Measurements from ENCODE around the gene NOL4L.

NOL4L gene

GRCh38 chr20:32440758-32441078 is 144.4 kb downstream of the NOL4L start:
- H3K9ac ChIP-seq (ENCODE audit: low read length), result no peak overlapping the region
- H3K4me3 ChIP-seq (ENCODE audit: low read depth in 1 of 2, low read length in 2 of 2), result no peak overlapping the region
- H3K27ac ChIP-seq (ENCODE audit: low read depth, low read length), result no peak overlapping the region
- H3K9me3 ChIP-seq (ENCODE audit: low read length), result no peaks in the 10 kb centered on the region
- H3K27me3 ChIP-seq (ENCODE audit: control insufficient read depth in 1 of 2, insufficient read depth in 2 of 2, low read length in 2 of 2), result no peaks in the 10 kb centered on the region
- H3K36me3 ChIP-seq (ENCODE audit: insufficient read depth, low read length), result peaks cover 70% of the 10 kb centered on the region
- peaks cover 2% of the 10 kb centered on the region for H3K4me1 ChIP-seq (ENCODE audit: insufficient read depth, low read length)

GRCh38 chr20:32440069-32440757 is 144.9 kb downstream of the NOL4L start:
- H3K4me3 ChIP-seq (ENCODE audit: low read depth in 1 of 2, low read length in 2 of 2), result no peak overlapping the region
- no peaks in the 10 kb centered on the region for H3K9me3 ChIP-seq (ENCODE audit: low read length)
- H3K36me3 ChIP-seq (ENCODE audit: insufficient read depth, low read length), result peaks cover 70% of the 10 kb centered on the region
- no peak overlapping the region for H3K27ac ChIP-seq (ENCODE audit: low read depth, low read length)
- H3K9ac ChIP-seq (ENCODE audit: low read length), result no peak overlapping the region
- no peaks in the 10 kb centered on the region for H3K27me3 ChIP-seq (ENCODE audit: control insufficient read depth in 1 of 2, insufficient read depth in 2 of 2, low read length in 2 of 2)
- H3K4me1 ChIP-seq (ENCODE audit: insufficient read depth, low read length), result no peaks in the 10 kb centered on the region

- H3K36me3 ChIP-seq (ENCODE audit: insufficient read depth, low read length), result peaks cover 70% of the 10 kb centered on the region
- no peaks in the 10 kb centered on the region for H3K9me3 ChIP-seq (ENCODE audit: low read length)
- no peaks in the 10 kb centered on the region for H3K27me3 ChIP-seq (ENCODE audit: control insufficient read depth in 1 of 2, insufficient read depth in 2 of 2, low read length in 2 of 2)
- H3K4me1 ChIP-seq (ENCODE audit: insufficient read depth, low read length), result no peaks in the 10 kb centered on the region
- H3K4me3 ChIP-seq (ENCODE audit: low read depth in 1 of 2, low read length in 2 of 2), result no peak overlapping the region
- H3K9ac ChIP-seq (ENCODE audit: low read length), result no peak overlapping the region
- H3K27ac ChIP-seq (ENCODE audit: low read depth, low read length), result no peak overlapping the region
Measured at GRCh38 chr20:32439132-32439829, 145.9 kb downstream of the NOL4L start.

- Histone ChIP-seq H3K9me3 (ENCODE audit: low read length) (no peaks in the 10 kb centered on the region), H3K4me3 (ENCODE audit: low read depth in 1 of 2, low read length in 2 of 2) (no peak overlapping the region), H3K36me3 (ENCODE audit: insufficient read depth, low read length) (peaks cover 71% of the 10 kb centered on the region), H3K4me1 (ENCODE audit: insufficient read depth, low read length) (no peaks in the 10 kb centered on the region), H3K27me3 (ENCODE audit: control insufficient read depth in 1 of 2, insufficient read depth in 2 of 2, low read length in 2 of 2) (no peaks in the 10 kb centered on the region), H3K9ac (ENCODE audit: low read length) (no peak overlapping the region), H3K27ac (ENCODE audit: low read depth, low read length) (no peak overlapping the region)
Measured at GRCh38 chr20:32438331-32438858, 146.7 kb downstream of the NOL4L start.

- Histone ChIP-seq H3K27ac (ENCODE audit: low read depth, low read length) (no peak overlapping the region), H3K9me3 (ENCODE audit: low read length) (no peaks in the 10 kb centered on the region), H3K4me3 (ENCODE audit: low read depth in 1 of 2, low read length in 2 of 2) (no peak overlapping the region), H3K36me3 (ENCODE audit: insufficient read depth, low read length) (peaks cover 80% of the 10 kb centered on the region), H3K4me1 (ENCODE audit: insufficient read depth, low read length) (no peaks in the 10 kb centered on the region), H3K9ac (ENCODE audit: low read length) (no peak overlapping the region), H3K27me3 (ENCODE audit: control insufficient read depth in 1 of 2, insufficient read depth in 2 of 2, low read length in 2 of 2) (no peaks in the 10 kb centered on the region)
Measured at GRCh38 chr20:32437391-32438074, 147.6 kb downstream of the NOL4L start.

GRCh38 chr20:32436968-32437367 is 148.2 kb downstream of the NOL4L start:
- H3K27me3 ChIP-seq (ENCODE audit: control insufficient read depth in 1 of 2, insufficient read depth in 2 of 2, low read length in 2 of 2), result no peaks in the 10 kb centered on the region
- H3K27ac ChIP-seq (ENCODE audit: low read depth, low read length), result no peak overlapping the region
- no peak overlapping the region for H3K4me3 ChIP-seq (ENCODE audit: low read depth in 1 of 2, low read length in 2 of 2)
- no peaks in the 10 kb centered on the region for H3K9me3 ChIP-seq (ENCODE audit: low read length)
- peaks cover 86% of the 10 kb centered on the region for H3K36me3 ChIP-seq (ENCODE audit: insufficient read depth, low read length)
- H3K9ac ChIP-seq (ENCODE audit: low read length), result no peak overlapping the region
- H3K4me1 ChIP-seq (ENCODE audit: insufficient read depth, low read length), result no peaks in the 10 kb centered on the region

- no peaks in the 10 kb centered on the region for H3K9me3 ChIP-seq (ENCODE audit: low read length)
- no peak overlapping the region for H3K4me3 ChIP-seq (ENCODE audit: low read depth in 1 of 2, low read length in 2 of 2)
- H3K27ac ChIP-seq (ENCODE audit: low read depth, low read length), result no peak overlapping the region
- H3K27me3 ChIP-seq (ENCODE audit: control insufficient read depth in 1 of 2, insufficient read depth in 2 of 2, low read length in 2 of 2), result no peaks in the 10 kb centered on the region
- no peak overlapping the region for H3K9ac ChIP-seq (ENCODE audit: low read length)
- H3K4me1 ChIP-seq (ENCODE audit: insufficient read depth, low read length), result no peaks in the 10 kb centered on the region
- H3K36me3 ChIP-seq (ENCODE audit: insufficient read depth, low read length), result peaks cover 87% of the 10 kb centered on the region
Measured at GRCh38 chr20:32436142-32436861, 148.8 kb downstream of the NOL4L start.

- H3K9me3 ChIP-seq (ENCODE audit: low read length), result no peaks in the 10 kb centered on the region
- H3K27me3 ChIP-seq (ENCODE audit: control insufficient read depth in 1 of 2, insufficient read depth in 2 of 2, low read length in 2 of 2), result no peaks in the 10 kb centered on the region
- no peak overlapping the region for H3K27ac ChIP-seq (ENCODE audit: low read depth, low read length)
- H3K4me3 ChIP-seq (ENCODE audit: low read depth in 1 of 2, low read length in 2 of 2), result no peak overlapping the region
- H3K9ac ChIP-seq (ENCODE audit: low read length), result no peak overlapping the region
- H3K36me3 ChIP-seq (ENCODE audit: insufficient read depth, low read length), result peaks cover 89% of the 10 kb centered on the region
- H3K4me1 ChIP-seq (ENCODE audit: insufficient read depth, low read length), result no peaks in the 10 kb centered on the region
Measured at GRCh38 chr20:32435449-32436107, 149.6 kb downstream of the NOL4L start.

- peaks cover 89% of the 10 kb centered on the region for H3K36me3 ChIP-seq (ENCODE audit: insufficient read depth, low read length)
- no peak overlapping the region for H3K4me3 ChIP-seq (ENCODE audit: low read depth in 1 of 2, low read length in 2 of 2)
- H3K9me3 ChIP-seq (ENCODE audit: low read length), result no peaks in the 10 kb centered on the region
- no peak overlapping the region for H3K27ac ChIP-seq (ENCODE audit: low read depth, low read length)
- no peak overlapping the region for H3K9ac ChIP-seq (ENCODE audit: low read length)
- H3K27me3 ChIP-seq (ENCODE audit: control insufficient read depth in 1 of 2, insufficient read depth in 2 of 2, low read length in 2 of 2), result no peaks in the 10 kb centered on the region
- no peaks in the 10 kb centered on the region for H3K4me1 ChIP-seq (ENCODE audit: insufficient read depth, low read length)
Measured at GRCh38 chr20:32434434-32434833, 150.7 kb downstream of the NOL4L start.

GRCh38 chr20:32433311-32434021 is 151.7 kb downstream of the NOL4L start:
- H3K9ac ChIP-seq (ENCODE audit: low read length), result no peak overlapping the region
- no peaks in the 10 kb centered on the region for H3K27me3 ChIP-seq (ENCODE audit: control insufficient read depth in 1 of 2, insufficient read depth in 2 of 2, low read length in 2 of 2)
- H3K4me1 ChIP-seq (ENCODE audit: insufficient read depth, low read length), result no peaks in the 10 kb centered on the region
- H3K27ac ChIP-seq (ENCODE audit: low read depth, low read length), result no peak overlapping the region
- H3K9me3 ChIP-seq (ENCODE audit: low read length), result no peaks in the 10 kb centered on the region
- no peak overlapping the region for H3K4me3 ChIP-seq (ENCODE audit: low read depth in 1 of 2, low read length in 2 of 2)
- peaks cover 92% of the 10 kb centered on the region for H3K36me3 ChIP-seq (ENCODE audit: insufficient read depth, low read length)
